Parathyroid adenoma (tissue), 2 donors: ENCODE results near the gene KCNQ1.

Experiments used
- H2AFZ ChIP-seq: fragments of 300-600 bp; sonication (generic); one replicate; pipeline ENCODE4 v1.7.0; 2017; ENCODE audit warnings: antibody characterized with exemption, mild to moderate bottlenecking
- H3K27ac ChIP-seq: fragments of 300-600 bp; sonication (generic); one replicate; pipeline ENCODE4 v1.7.0; 2017
- H3K27me3 ChIP-seq: fragments of 300-600 bp; sonication (generic); one replicate; pipeline ENCODE4 v1.7.0; 2017; ENCODE audit warnings: low read length; ENCODE audit not compliant: control insufficient read depth, insufficient read depth
- H3K36me3 ChIP-seq: fragments of 300-600 bp; sonication (generic); one replicate; pipeline ENCODE4 v1.7.0; 2017; ENCODE audit warnings: low read length; ENCODE audit not compliant: control insufficient read depth, insufficient read depth
- H3K4me1 ChIP-seq: fragments of 300-600 bp; sonication (generic); one replicate; pipeline ENCODE4 v1.7.0; 2017; ENCODE audit warnings: control low read depth
- H3K4me2 ChIP-seq: fragments of 300-600 bp; sonication (generic); one replicate; pipeline ENCODE4 v1.7.0; 2017; ENCODE audit warnings: low read length
- H3K4me3 ChIP-seq: fragments of 300-600 bp; sonication (generic); one replicate; pipeline ENCODE4 v1.7.0; 2017; ENCODE audit warnings: low read depth, low read length
- H3K79me2 ChIP-seq: fragments of 300-600 bp; sonication (generic); one replicate; pipeline ENCODE4 v1.7.0; 2017; ENCODE audit warnings: control low read depth
- H3K9ac ChIP-seq: fragments of 300-600 bp; sonication (generic); one replicate; pipeline ENCODE4 v1.7.0; 2017; ENCODE audit warnings: mild to moderate bottlenecking
- H3K9me3 ChIP-seq: fragments of 300-600 bp; sonication (generic); one replicate; pipeline ENCODE4 v1.7.0; 2017; ENCODE audit warnings: low read length; ENCODE audit not compliant: control insufficient read depth
- TF ChIP-seq, protein P1 (sequence below): fragments of 300-600 bp; sonication (generic); IDR thresholded peaks from one replicate; pipeline ENCODE4 v1.7.0; 2017; ENCODE audit warnings: antibody characterized with exemption, mild to moderate bottlenecking
- donor health status: primary hyperparathyroidism.

KCNQ1 gene

DNA sequence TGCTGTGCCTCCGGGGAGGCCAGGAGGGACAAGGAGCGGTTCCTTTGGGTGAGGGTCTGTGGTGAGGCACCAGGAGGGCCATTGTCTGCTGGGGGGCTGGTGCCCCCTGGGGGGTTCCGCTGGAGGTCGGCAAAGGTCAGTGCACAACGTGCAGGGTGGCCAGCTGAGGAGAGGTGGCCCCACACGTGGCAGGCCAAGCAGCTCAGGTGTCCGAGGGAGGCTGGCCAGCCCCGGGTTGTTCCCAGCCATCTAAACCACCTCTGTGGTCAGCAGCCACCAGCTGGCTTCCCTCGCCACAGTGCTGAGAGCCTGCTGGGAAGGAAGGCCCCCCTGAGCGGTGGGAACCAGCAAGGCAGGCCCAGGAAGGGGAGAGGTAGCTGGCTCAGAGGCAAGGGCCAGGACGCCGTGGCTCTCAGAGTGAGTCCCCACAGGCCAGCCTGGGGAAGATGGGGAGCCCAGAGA is 40.0 kb upstream of the KCNQ1 start:
- Histone ChIP-seq H3K9me3 (no peaks in the 10 kb centered on the region), H3K4me3 (no peak overlapping the region), H3K36me3 (no peaks in the 10 kb centered on the region), H3K79me2 (peaks cover 5% of the 10 kb centered on the region), H3K4me2 (no peak overlapping the region), H2AFZ (no peak overlapping the region), H3K4me1 (no peaks in the 10 kb centered on the region), H3K9ac (no peak overlapping the region), H3K27me3 (no peaks in the 10 kb centered on the region), H3K27ac (no peak overlapping the region)
- TF ChIP-seq, protein P1, sequence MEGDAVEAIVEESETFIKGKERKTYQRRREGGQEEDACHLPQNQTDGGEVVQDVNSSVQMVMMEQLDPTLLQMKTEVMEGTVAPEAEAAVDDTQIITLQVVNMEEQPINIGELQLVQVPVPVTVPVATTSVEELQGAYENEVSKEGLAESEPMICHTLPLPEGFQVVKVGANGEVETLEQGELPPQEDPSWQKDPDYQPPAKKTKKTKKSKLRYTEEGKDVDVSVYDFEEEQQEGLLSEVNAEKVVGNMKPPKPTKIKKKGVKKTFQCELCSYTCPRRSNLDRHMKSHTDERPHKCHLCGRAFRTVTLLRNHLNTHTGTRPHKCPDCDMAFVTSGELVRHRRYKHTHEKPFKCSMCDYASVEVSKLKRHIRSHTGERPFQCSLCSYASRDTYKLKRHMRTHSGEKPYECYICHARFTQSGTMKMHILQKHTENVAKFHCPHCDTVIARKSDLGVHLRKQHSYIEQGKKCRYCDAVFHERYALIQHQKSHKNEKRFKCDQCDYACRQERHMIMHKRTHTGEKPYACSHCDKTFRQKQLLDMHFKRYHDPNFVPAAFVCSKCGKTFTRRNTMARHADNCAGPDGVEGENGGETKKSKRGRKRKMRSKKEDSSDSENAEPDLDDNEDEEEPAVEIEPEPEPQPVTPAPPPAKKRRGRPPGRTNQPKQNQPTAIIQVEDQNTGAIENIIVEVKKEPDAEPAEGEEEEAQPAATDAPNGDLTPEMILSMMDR: no peak

DNA sequence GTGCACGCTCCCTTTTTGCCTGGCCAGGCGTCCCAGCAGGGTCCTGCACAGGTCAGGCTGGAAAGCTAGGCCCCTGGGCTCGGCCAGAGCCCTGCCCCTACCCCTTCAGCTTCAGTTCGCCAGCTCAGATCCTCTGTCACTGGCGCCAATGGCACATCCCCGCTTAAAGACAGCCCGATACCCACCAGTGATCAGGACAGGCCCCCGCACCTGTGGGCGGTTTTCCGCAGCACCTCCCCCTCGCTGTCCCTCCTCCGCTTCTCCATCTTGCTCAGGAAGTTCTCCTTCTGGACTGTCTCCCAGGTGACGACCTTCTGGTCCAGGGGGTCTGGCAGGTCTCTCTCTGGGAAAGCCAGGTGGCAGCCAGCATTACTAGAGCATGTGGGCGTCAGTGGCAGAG is 38.4 kb upstream of the KCNQ1 start:
- no peak overlapping the region for H3K9ac ChIP-seq
- H3K79me2 ChIP-seq: peaks cover 2% of the 10 kb centered on the region
- TF ChIP-seq, protein P1: no peak
- no peak overlapping the region for H2AFZ ChIP-seq
- H3K36me3 ChIP-seq: no peaks in the 10 kb centered on the region
- no peak overlapping the region for H3K27ac ChIP-seq
- no peak overlapping the region for H3K4me2 ChIP-seq
- H3K4me1 ChIP-seq: no peaks in the 10 kb centered on the region
- H3K4me3 ChIP-seq: no peak overlapping the region
- H3K27me3 ChIP-seq: no peaks in the 10 kb centered on the region
- H3K9me3 ChIP-seq: no peaks in the 10 kb centered on the region

DNA sequence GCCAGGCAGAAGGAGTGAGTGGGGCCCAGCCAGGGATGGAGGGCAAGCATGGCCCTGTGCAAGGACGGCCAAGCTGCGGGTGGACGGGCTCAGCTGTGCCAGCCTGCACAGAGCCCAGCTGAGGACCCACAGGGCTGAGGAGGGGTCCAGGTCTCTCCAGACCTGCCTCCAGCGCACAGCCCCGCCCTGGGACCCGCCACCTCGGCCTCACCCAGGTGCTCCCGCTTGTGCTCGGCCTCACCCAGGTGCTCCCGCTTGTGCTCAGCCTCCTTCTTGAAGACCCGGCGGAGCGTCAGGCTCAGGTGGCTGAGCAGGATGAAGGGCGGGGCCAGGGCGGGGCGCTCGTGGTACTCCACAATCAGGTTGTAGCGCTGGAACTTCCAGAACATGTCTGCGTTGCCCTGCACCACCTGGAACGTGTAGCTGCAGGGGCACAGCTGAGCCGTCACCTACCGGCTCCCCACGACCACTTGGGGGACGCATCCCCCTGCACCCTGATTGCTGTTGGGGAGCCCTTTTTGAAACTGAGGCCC is 37.9 kb upstream of the KCNQ1 start:
- no peak overlapping the region for H3K4me3 ChIP-seq
- no peaks in the 10 kb centered on the region for H3K36me3 ChIP-seq
- no peak overlapping the region for H3K9ac ChIP-seq
- H3K27me3 ChIP-seq: no peaks in the 10 kb centered on the region
- TF ChIP-seq, protein P1: no peak
- no peak overlapping the region for H3K27ac ChIP-seq
- H2AFZ ChIP-seq: no peak overlapping the region
- no peaks in the 10 kb centered on the region for H3K9me3 ChIP-seq
- H3K4me1 ChIP-seq: no peaks in the 10 kb centered on the region
- H3K4me2 ChIP-seq: no peak overlapping the region
- no peaks in the 10 kb centered on the region for H3K79me2 ChIP-seq

DNA sequence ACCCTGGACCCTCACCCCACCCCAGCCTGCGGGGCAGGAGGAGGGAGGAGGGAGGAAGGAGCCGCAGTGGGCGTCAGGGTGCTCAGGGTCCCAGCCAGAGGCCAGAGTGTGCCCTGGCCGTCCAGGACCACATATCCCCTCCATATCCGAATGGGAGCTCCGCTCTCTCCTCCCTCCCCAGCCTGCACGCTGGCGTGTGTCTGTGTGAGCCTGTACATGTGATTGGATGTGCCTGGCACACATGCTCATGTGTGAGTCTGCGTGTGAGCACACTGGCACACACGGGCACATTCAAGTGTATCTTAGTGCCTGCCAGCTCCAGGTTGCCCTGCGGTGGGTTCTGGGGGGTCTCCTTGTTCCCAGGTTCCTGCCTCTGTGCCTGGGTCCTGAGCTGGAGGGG is 36.1 kb upstream of the KCNQ1 start:
- TF ChIP-seq, protein P1: no peak
- Histone ChIP-seq H3K79me2 (no peaks in the 10 kb centered on the region), H3K9ac (no peak overlapping the region), H3K4me2 (no peak overlapping the region), H3K9me3 (no peaks in the 10 kb centered on the region), H2AFZ (no peak overlapping the region), H3K4me1 (no peaks in the 10 kb centered on the region), H3K4me3 (no peak overlapping the region), H3K36me3 (no peaks in the 10 kb centered on the region), H3K27me3 (no peaks in the 10 kb centered on the region), H3K27ac (no peak overlapping the region)

DNA sequence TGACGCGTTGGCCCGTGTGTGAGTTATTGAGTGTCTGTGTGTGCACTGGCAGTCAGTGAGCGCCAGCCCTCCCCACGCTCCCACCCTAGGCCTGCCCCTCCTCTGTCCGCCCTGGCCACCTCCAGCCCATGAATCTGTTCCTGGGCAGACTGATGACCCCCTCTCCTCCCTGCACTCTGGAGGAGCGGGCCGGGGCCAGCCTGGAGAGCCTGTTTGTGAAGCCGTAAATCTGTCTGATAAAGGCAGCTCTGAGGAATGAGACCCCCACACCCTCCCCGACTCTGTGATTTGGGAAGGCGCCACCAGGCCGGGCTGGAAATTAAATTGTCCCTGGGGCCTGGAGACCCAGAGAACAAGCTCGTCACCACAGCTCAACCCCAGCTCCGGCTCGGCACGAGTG is 35.7 kb upstream of the KCNQ1 start:
- no peak overlapping the region for H3K4me2 ChIP-seq
- H3K9me3 ChIP-seq: no peaks in the 10 kb centered on the region
- H3K36me3 ChIP-seq: no peaks in the 10 kb centered on the region
- no peaks in the 10 kb centered on the region for H3K4me1 ChIP-seq
- TF ChIP-seq, protein P1: no peak
- no peak overlapping the region for H3K4me3 ChIP-seq
- H3K9ac ChIP-seq: no peak overlapping the region
- H3K27ac ChIP-seq: no peak overlapping the region
- no peak overlapping the region for H2AFZ ChIP-seq
- no peaks in the 10 kb centered on the region for H3K79me2 ChIP-seq
- no peaks in the 10 kb centered on the region for H3K27me3 ChIP-seq
